Testis (tissue), 2 donors: Measurements from ENCODE around the gene DRC1.

Source experiments
- CTCF ChIP-seq, 3 experiments: fragments of 450-650 bp in 2 of 3; fragments of 200-600 bp in 1 of 3; sonication (generic) in 1 of 3; IDR thresholded peaks; one replicate each; pipeline ENCODE4 v1.5.1; 2016 to 2019; ENCODE audit warnings: antibody characterized with exemption in 3 of 3, mild to moderate bottlenecking in 2 of 3, moderate library complexity in 1 of 3
- POLR2A ChIP-seq: fragments of 450-650 bp; IDR thresholded peaks from one replicate; pipeline ENCODE4 v1.6.1; 2017; ENCODE audit warnings: antibody characterized with exemption, mild to moderate bottlenecking, moderate library complexity

- no peak for TF ChIP-seq POLR2A
- no peak for TF ChIP-seq CTCF (IDR thresholded peaks at IDR 0.05)
Observed at GRCh38 chr2:26422947-26423629, 21.4 kb downstream of the DRC1 start.
